Omental fat pad (tissue), 4 donors: ENCODE measurements around the gene FSTL4. TPM values are rescaled to one million over a fixed set of nuclear protein-coding genes. Genes with fewer than 3 reads are reported as not detected.

Experiments used
- ATAC-seq: fragments of 150-250 bp; one replicate; pipeline ENCODE4 v1.9.1; 2016; ENCODE audit warnings: mild to moderate bottlenecking, moderate library complexity; ENCODE audit not compliant: low FRiP score
- DNase-seq: peaks from one replicate; pipeline ENCODE4 v3.0.0-alpha.2; 2019; ENCODE audit warnings: low spot score
- CTCF ChIP-seq, 3 donors: fragments of 450-650 bp; IDR thresholded peaks; one replicate each; pipeline ENCODE4 v1.5.1; 2016 to 2017; ENCODE audit warnings: antibody characterized with exemption in 3 of 3, mild to moderate bottlenecking in 3 of 3, moderate library complexity in 2 of 3
- small RNA-seq: library from RNA; depleted of rRNA; stranded (forward); fragments of <200 nt; gene quantifications from one replicate; pipeline ENCODE3, GENCODE V24; 2016
- total RNA-seq, 4 donors: library from RNA; depleted of rRNA; stranded (reverse); fragments of >200 nt; gene quantifications; one replicate each; pipeline ENCODE4 v1.1.0, GENCODE V29; 2016

Gene FSTL4
- total RNA-seq, 4 donors from 2014 or later = 0.32 TPM; not detected in 3

GRCh38 chr5:133154274-133155075, 457.9 kb downstream of the FSTL4 start:
- DNase-seq (no peak), ATAC-seq (no peak)
- TF ChIP-seq CTCF (IDR thresholded peaks at IDR 0.05) = no peak

- TF ChIP-seq CTCF (IDR thresholded peaks at IDR 0.05) = no peak
- ATAC-seq = no peak
- no peak for DNase-seq
Measured at GRCh38 chr5:133150909-133151544, 461.3 kb downstream of the FSTL4 start.

DNA sequence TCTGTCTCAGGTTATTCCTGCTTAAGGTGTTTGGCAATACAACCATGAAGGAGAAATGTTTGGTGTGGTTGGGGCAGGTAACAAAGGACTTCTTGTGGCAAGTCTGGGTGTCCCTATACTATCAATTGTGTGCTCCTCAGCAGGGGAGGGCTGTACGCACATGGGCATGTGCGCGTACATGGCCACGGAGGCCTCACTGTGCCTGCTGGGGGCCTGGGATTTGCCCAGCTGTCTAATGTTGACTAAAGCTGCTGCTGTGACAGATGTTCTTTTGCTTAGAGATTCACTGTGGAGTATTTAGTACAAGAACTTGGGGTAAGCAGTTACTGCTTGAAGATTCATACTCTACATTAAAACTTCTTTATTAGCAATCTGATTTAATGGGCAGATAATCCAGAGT, 463.0 kb downstream of the FSTL4 start:
- DNase-seq (no peak), ATAC-seq (no peak)
- no peak for TF ChIP-seq CTCF (IDR thresholded peaks at IDR 0.05)

GRCh38 chr5:133147815-133148567, 464.4 kb downstream of the FSTL4 start:
- ATAC-seq (no peak), DNase-seq (no peak)
- no peak for TF ChIP-seq CTCF (IDR thresholded peaks at IDR 0.05)

- TF ChIP-seq CTCF (IDR thresholded peaks at IDR 0.05) = no peak
- no peak for DNase-seq
- no peak for ATAC-seq
Measured at GRCh38 chr5:133147411-133147810, 464.9 kb downstream of the FSTL4 start.

Small RNA genes within 50 kb of the gene (small RNA-seq; reads per million reads assigned to genes)
- not detected for gene MIR1289-2
